GM12878 (cell line): ENCODE measurements around the gene ZDBF2. TPM values are rescaled to one million over a fixed set of nuclear protein-coding genes. Genes with fewer than 3 reads are reported as not detected.

Source experiments
- E2F8 ChIP-seq: fragments of 450-650 bp; IDR thresholded peaks from 2 replicates; pipeline ENCODE4 v1.6.1; 2018; ENCODE audit warnings: mild to moderate bottlenecking, low read depth, moderate library complexity; ENCODE audit not compliant: partially characterized antibody
- HDAC6 ChIP-seq: fragments of 200-600 bp; sonication (generic); IDR thresholded peaks from one replicate; pipeline ENCODE4 v1.8.0; 2017; ENCODE audit warnings: antibody characterized with exemption; ENCODE audit not compliant: unreplicated experiment
- RB1 ChIP-seq: fragments of 450-650 bp; formaldehyde crosslinking; IDR thresholded peaks from 2 replicates; pipeline ENCODE4 v1.6.1; 2017; ENCODE audit warnings: mild to moderate bottlenecking, borderline replicate concordance
- SREBF1 ChIP-seq: IDR thresholded peaks from 2 replicates; pipeline ENCODE4 v1.6.1; 2012; ENCODE audit warnings: mild to moderate bottlenecking, low read length
- ZBTB40 ChIP-seq: fragments of 450-650 bp; IDR thresholded peaks from 2 replicates; pipeline ENCODE4 v1.6.1; 2016; ENCODE audit warnings: mild to moderate bottlenecking, moderate library complexity, borderline replicate concordance
- polyA plus RNA-seq, 11 experiments: library from polyadenylated mRNA; depleted of rRNA in 4 of 11; unstranded in 6 of 11; stranded (reverse) in 5 of 11; fragments of >200 nt; fragmentation: Nextera tagmentation in 4 of 11; fragmentation: Illumina TruSeq in 1 of 11; extraction: Ambion mirVana in 4 of 11; extraction: Trizol in 1 of 11; gene quantifications; 1 replicate in 1 of 11; 2 replicates in 10 of 11; pipeline versions ENCODE4 v1.2.1 to v1.2.3, GENCODE V29; 2011 to 2016; ENCODE audit warnings: inconsistent platforms in 2 of 11, missing spikeins in 2 of 11, low read depth in 1 of 11
- total RNA-seq, 4 experiments: library from RNA; depleted of rRNA in 3 of 4; stranded (reverse); fragments of >200 nt in 3 of 4; fragmentation: Illumina TruSeq in 1 of 4; extraction: Trizol in 1 of 4; gene quantifications; 2 replicates each; pipeline versions ENCODE4 v1.2.1 to v1.2.3, GENCODE V29; 2013 to 2021

Gene ZDBF2
- total and polyA plus RNA-seq, 10 of the 15 experiments (the other 5 are each of a cell fraction or from before 2014, with no cell fraction given): 0.60 to 21.1 (median 4.2) TPM

DNA sequence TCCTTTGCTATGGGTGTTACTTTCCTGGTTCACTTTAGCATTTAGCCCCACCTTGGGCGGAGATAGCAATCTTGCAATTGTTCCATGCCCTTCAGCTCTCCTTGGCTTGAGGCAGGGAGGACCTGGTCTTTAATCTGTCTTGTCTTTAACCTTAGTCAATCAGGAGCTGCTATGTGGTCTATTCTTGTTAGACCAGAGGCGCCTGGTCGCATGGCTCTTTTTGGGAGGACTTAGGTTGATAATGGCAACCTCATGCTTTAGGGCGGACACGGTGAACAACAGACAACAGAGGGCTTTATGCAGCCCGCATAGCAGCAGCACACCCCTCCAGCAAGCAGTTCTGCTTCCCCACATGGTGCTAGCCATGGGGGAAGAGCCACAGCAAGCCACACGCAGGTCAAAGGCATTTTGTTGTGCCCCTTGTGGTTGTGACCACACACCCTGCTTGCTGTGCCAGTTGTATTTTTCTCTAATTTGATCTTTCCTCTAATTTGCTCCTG is 17.7 kb upstream of the ZDBF2 start (continued):
- no peak for TF ChIP-seq ZBTB40
- no peak for TF ChIP-seq E2F8
- no peak for TF ChIP-seq SREBF1
- no peak for TF ChIP-seq HDAC6
- TF ChIP-seq RB1: no peak
